CD4-positive, alpha-beta T cell treated with Interleukin-1 beta for 1 hour (primary cell): Measurements from ENCODE around the gene TCIRG1.

Experiments used
- DNase-seq, 2 donors: peaks; one replicate each; pipeline ENCODE4 v3.0.0-alpha.2; 2020 to 2022

The TCIRG1 gene

DNA sequence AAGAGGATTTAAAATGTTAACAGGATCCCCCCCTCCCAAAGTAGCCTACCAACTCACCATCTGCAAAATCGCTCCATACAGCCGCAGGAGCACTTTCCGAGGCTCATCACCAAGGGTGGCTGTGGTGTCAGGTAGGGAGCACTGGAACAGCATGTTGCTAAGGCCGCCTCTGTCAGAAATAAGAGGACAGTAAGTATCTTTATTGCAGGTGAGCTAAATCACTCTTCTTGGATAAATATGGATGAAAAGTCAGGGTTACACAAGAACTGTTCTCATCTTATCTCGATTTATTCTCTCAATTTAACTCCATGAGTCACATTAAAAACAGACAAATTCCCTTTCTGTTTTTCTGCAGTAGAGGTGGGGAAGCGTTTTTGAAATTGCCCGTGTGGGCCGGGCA, 58.1 kb downstream of the TCIRG1 start:
- DNase-seq, result no peak

DNA sequence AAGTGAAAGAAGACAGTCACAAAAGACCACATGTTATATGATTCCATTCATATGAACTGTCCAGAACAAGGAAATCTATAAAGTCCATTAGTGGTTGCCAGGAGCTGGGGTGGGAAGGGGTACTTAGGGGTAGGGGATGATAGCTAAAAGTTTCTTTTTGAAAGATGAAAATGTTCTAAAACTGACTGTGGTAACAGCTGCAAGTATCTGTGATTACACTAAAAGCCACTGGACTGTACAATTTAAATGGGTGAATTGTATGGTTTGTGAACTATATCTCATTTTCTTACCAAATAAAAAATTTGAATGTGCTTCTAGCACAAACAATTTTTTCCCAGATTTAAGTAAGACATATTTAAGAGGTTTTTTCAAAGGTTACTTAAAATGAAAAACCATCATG, 60.2 kb downstream of the TCIRG1 start:
- DNase-seq, result no peak

DNA sequence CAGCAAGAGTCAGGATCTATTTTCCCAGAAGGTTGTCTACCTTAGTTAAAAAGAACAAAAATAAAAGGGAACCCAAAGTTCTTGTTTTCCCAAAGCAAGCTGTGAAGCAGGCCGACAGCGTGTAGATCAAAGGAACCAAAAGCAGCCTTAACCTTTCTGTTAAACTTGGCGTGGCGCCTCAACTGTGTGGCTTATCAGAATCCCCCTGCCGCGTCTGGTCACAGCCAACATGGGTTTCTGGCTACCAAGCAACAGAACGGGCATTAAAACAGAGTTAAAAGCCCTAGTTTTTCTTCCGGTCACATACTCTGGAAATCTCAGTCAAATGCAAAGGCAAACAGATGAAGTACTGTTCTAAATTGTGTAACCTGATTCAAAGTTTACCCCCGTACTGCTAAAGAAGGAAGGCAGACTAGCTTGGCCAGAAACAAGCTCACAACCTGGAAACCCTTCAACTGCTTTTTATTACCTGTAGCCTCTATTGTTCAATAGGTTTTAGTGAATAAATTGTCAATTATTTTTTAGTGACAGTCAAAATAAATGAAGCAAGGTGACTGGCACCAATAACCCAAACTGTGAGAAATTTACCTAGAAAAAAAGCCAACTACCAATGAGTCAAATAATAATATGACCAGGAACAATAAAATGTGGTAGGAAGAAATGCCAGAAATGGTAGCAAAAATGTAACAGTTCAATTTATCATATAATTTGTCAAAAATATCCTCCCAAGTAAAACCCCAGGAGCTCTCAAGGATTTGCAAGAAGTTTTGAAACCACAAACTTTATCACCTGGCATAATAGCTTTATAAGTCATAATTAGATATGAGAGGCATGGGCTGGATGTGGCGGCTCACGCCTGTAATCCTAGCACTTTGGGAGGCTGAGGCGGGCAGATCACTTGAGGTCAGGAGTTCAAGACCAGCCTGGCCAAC, 60.9 kb downstream of the TCIRG1 start:
- DNase-seq, result peak; percentile 23 to 28
